Measurements from ENCODE around the gene VSIG10.
"Not testable (repeated sequence)": the region's sequence is repeated elsewhere in the genome, so short reads cannot be mapped to it uniquely, and the experiment has no call there.

VSIG10 gene

GRCh38 chr12:118107694-118108093 lies 3.9 kb upstream of the VSIG10 start:
- DNase-seq (ENCODE audit: low read depth, low spot score): no peak

- DNase-seq (ENCODE audit: low read depth, low spot score): no peak
Observed at GRCh38 chr12:118107011-118107410, 3.2 kb upstream of the VSIG10 start.

- no peak for DNase-seq (ENCODE audit: low read depth, low spot score)
Observed at GRCh38 chr12:118103201-118103600, 610 bp downstream of the VSIG10 start.

- no peak for DNase-seq (ENCODE audit: low read depth, low spot score)
Observed at GRCh38 chr12:118102609-118103008, 1.2 kb downstream of the VSIG10 start.

GRCh38 chr12:118102070-118102469 lies 1.7 kb downstream of the VSIG10 start:
- no peak for DNase-seq (ENCODE audit: low read depth, low spot score)

GRCh38 chr12:118101051-118101450 lies 2.8 kb downstream of the VSIG10 start:
- DNase-seq (ENCODE audit: low read depth, low spot score): no peak

GRCh38 chr12:118098911-118099671 lies 4.7 kb downstream of the VSIG10 start:
- DNase-seq (ENCODE audit: low read depth, low spot score): no peak

- DNase-seq (ENCODE audit: low read depth, low spot score): no peak
Observed at GRCh38 chr12:118098401-118098800, 5.4 kb downstream of the VSIG10 start.

GRCh38 chr12:118094039-118094438 lies 9.8 kb downstream of the VSIG10 start:
- DNase-seq (ENCODE audit: low read depth, low spot score): no peak

- no peak for DNase-seq (ENCODE audit: low read depth, low spot score)
Observed at GRCh38 chr12:118089782-118090181, 14.0 kb downstream of the VSIG10 start.

- DNase-seq (ENCODE audit: low read depth, low spot score): no peak
Observed at GRCh38 chr12:118082161-118082560, 21.6 kb downstream of the VSIG10 start.

GRCh38 chr12:118081521-118081920 lies 22.3 kb downstream of the VSIG10 start:
- not testable (repeated sequence) for DNase-seq (ENCODE audit: low read depth, low spot score)

- DNase-seq (ENCODE audit: low read depth, low spot score): no peak
Observed at GRCh38 chr12:118073768-118074167, 30.0 kb downstream of the VSIG10 start.

GRCh38 chr12:118070650-118071049 lies 33.2 kb downstream of the VSIG10 start:
- DNase-seq (ENCODE audit: low read depth, low spot score): no peak

GRCh38 chr12:118068445-118068844 lies 35.4 kb downstream of the VSIG10 start:
- no peak for DNase-seq (ENCODE audit: low read depth, low spot score)

- DNase-seq (ENCODE audit: low read depth, low spot score): no peak
Observed at GRCh38 chr12:118065380-118065779, 38.4 kb downstream of the VSIG10 start.

GRCh38 chr12:118064608-118065007 lies 39.2 kb downstream of the VSIG10 start:
- no peak for DNase-seq (ENCODE audit: low read depth, low spot score)

- DNase-seq (ENCODE audit: low read depth, low spot score): no peak
Observed at GRCh38 chr12:118063576-118064391, 40.0 kb downstream of the VSIG10 start.

GRCh38 chr12:118061873-118062843 lies 41.7 kb downstream of the VSIG10 start:
- DNase-seq (ENCODE audit: low read depth, low spot score): no peak

GRCh38 chr12:118061011-118061872 lies 42.6 kb downstream of the VSIG10 start, which contains the start of gene WSB2:
TSS of gene WSB2 (minus strand) at chr12:118061179. CDS start at chr12:118061048, 131 bp downstream.
- peak; percentile 14 for DNase-seq (ENCODE audit: low read depth, low spot score)

All from activated CD4-positive, CD25-positive, alpha-beta regulatory T cell treated with anti-CD3 and anti-CD28 coated beads, Interleukin-2, amount 50 U/mL, for 16 hours (primary cell).